ENCODE measurements around the gene SERINC5.

SERINC5 gene

DNA sequence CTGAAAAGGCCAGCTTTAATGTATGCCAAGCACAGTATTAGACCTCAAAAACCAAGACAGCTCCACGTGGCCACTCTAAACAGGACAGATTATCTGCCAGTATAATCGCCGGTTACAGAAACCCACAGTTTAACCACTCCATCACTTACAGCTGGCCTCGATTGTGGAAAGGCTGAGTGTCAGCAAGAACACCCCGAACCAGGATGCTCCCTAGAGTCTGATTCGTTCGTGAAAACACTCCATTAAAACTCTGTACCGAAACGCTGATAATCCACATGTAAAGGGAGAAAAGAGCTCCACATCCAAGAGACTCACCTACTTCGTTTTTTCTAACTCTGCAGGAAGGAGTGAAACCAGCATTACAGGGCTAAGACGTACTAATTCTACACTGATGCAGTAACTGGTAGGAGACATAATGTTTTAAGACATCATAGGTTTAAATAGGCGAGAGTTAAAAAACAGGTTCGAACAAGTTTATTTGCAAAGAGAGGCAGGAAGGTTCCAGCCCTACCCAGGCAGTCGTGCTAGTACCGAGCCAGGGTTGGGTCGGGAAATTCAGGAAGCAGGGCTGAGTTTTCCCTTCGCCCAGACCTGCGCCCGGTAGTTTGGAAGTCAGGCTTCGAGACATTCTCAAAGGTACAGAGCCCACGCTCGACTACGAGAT lies 949 bp downstream of the SERINC5 start:
- no peak for DNase-seq (ENCODE audit: low read depth)

DNA sequence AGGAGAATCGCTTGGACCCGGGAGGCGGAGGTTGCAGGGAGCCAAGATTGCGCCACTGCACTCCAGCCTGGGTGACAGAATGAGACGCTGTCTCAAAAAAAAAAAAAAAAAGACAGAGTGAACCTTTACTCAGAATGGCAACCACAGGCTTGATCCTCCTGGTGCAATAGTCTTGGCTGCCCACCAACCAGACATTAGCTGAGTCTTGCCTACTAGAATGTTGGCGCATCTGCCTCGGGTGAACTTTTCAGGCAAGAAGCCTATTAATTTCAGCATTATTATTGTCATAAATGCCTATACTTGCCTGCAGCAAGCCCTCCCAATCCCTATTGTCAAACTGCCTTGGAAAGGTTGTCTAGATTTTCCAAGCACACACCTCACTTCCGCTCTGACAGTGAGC lies 4.2 kb downstream of the SERINC5 start:
- no peak for DNase-seq (ENCODE audit: low read depth)

DNA sequence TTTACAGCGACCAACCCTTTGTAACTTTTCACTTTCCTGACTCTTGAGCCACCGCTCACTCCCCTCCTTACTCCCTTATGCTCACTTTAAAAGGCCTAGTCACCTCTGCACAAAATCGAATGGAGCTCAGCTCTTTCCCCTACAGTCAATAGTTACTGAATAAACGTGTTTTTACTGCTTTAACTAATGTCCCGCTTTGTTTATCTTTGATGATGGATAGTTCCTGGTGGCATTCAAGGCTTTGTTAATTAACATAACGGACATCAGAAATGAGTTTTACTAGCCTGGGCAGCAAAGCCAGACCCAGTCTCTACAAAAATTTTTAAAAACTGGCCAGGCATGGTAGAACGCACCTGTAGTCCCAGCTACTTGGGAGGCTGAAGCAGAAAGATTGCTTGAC lies 5.0 kb downstream of the SERINC5 start:
- no peak for DNase-seq (ENCODE audit: low read depth)

DNA sequence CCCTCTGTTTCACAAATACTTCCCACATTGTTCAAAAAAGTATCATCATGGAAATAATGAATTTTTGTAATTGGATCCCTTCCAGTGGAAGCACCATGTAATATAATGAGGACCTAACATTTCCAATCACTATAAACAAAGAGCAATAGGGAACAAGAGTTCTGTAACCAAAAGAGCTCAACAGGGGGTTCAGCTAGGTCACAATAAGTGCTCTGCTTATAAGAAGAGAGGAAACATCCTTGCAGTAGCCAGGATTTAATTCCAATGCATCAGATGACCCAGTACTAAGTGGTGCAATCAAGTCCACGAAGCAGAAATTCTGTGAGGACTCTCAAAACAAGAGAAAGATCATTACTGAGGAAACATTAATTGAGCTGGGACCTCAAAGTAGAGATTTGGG lies 5.9 kb downstream of the SERINC5 start:
- no peak for DNase-seq (ENCODE audit: low read depth)

DNA sequence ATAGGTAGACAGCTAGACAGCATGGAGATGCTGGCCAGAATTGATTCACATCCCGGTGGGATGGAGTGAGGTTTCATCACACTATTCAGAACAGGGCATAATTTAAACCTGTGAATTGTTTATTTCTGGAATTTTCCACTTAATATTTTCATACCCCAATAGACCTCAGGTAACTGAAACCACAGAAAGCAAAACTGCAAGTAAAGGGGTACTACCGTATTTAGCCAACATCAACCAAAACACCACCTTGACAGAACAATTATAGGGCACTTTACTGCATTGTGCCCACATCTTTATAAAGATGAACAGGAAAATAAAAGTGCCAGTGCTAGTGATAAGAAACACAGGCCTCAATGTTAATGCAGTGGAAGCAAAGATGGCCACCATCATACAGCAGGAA lies 7.5 kb downstream of the SERINC5 start:
- no peak for DNase-seq (ENCODE audit: low read depth)

DNA sequence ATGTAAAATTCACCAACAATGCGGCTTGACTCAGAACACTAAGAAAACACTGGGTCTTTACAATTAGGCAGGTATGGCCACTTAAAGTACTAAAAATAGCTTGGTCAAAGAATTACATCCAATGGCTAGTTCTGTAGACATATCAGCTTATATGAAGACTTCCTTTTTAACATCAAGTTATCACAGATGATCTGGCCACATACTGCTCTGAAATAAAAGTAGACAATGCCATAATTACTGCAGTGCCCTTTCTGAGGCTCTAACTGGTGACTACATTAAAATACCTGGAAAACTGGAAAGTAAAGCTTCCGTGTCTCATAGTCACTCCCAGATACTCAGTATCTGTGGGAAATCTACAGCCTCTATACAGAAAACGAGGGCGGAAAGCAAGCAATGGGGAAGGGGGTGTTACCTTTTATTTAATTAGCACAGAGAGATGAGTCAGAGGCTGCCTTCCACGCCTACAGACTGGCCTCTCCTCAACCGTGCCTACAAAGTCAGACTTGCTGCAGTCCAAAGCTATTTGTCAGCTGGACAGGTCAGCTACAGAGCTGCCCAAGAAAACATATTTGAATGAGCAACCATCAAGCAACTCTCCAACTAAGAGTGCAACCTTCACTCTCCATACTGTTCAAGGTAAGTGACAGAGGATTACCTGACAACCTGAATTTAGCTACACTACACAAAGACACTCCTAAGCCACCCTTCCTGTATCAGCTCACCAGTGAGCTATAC lies 8.7 kb downstream of the SERINC5 start:
- no peak for DNase-seq (ENCODE audit: low read depth)

DNA sequence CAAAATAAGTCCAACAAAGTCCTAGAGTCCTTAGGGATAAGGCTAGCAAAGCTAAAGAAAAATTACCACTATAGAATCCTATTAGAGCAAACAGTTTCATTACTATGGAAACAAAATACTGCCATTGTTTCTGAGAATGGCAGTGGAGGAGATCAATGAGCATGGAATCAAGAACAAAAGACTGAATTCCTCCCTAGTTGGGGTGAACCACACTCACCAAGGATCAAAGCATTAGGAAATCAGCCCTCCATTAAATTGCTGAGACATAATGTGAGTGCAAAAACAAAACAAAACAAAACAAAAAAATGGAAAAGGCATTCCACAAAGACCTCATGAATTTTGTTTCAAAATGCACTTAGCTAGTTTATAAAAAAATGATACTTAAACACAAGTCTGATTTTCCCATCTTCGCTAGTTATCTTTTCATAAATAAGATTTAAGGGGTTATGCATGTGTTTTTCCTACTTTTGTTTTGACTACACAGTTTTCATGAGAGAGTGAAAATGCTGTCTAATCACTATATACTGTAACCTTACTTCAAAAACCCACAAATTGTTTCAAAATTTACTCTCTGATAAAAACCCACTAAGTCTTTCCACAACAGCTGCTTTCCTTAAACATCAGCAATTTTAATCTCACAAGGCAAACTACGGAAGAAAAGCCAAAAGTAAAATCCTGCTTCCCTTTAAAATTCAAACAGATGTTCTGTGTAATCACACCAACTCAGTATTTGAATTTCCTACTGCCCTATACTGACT lies 9.7 kb downstream of the SERINC5 start:
- no peak for DNase-seq (ENCODE audit: low read depth)

DNA sequence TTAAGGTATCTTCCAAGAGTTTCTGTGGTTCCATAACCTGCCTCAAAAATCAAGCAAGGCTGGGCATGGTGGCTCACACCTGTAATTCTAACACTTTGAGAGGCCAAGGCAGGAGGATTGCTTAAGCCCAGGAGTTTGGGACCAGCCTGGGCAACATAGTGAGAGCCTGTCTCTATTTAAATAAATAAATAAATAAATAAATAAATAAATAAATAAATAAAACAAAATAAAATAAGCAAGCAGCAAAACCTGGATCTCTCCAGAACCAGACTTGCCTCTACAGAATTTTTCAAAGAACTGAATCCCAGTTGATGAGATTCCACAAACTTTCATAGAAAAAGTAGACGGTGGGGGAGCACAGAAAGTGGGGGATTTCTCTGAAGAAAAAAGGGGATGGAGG lies 12.3 kb downstream of the SERINC5 start:
- DNase-seq (ENCODE audit: low read depth): no peak

DNA sequence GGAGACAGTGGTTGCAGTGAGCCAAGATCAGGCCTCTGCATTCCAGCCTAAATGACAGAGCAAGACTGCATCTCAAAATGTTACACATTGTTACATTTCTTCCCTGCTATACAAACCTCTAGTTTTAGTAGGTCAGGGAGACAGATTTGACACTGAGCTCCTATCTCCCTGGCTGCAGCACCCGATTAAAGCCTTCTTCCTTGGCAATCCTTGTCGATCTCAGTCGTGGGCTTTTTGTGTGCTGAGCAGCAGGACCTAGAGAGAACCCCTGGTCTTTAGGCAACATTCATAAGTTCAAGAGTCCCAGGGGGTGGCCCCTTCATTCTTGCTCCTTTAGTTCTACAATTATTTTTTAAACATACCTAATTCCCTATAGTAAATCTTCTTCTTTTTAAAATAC lies 13.0 kb downstream of the SERINC5 start:
- no peak for DNase-seq (ENCODE audit: low read depth)

DNA sequence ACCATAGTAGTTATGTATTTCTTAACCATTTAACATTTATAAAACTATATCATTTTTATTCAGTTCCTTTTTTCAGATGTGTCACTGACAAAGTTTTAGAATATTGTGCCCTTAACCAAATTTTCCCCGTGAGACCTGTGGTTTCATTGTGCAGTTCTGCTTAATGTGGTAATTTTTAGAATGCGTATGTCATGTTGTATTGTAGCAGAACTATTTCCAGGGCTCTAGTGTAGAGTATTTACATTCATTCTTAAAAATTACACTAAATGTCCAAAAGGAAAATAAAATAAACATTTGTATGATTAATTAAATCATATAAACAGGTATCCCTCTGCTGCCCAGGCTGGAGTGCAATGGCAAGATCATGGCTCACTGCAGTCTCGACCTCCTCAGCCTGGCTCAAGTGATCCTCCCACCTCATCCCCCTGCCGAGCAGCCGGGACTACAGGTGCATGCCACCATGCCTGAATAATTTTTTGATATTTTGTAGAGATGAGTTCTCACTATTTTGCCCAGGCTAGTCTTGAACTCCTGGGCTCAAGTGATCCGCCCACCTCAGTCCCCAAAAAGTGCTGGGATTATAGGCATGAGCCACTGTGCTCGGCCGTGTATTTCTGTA lies 15.4 kb downstream of the SERINC5 start:
- no peak for DNase-seq (ENCODE audit: low read depth)

DNA sequence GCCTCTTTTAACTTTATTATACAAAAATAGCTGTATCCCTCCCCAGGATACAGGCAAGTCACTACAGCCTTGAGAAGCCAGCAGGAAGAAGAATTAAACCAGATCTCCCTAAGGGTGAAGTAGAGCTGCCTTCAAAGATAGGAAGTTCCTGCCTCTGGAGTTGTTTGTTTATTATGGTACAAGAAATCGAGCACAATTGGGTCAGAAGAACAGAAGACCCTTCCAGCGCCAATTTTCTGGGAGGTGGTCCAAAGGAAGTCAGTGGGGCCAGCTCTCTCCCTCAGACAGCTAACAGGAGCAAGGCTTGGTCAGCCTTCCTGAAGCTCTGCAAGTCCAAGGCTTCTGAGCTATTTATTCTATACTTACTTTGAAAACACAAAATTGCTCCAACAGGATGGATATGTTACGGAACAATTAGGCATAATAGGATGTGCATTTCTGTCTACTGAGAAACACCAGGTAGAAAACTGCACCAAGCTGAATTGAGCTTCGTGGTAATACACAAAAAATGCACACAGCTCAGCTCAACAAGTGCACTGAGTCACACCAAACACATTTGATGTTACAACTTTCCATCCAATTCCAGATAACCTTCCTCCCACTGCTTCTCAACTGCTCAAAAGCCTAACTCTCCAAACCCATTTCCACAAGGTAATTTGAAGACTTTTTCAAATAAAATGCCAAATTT lies 16.0 kb downstream of the SERINC5 start:
- no peak for DNase-seq (ENCODE audit: low read depth)

DNA sequence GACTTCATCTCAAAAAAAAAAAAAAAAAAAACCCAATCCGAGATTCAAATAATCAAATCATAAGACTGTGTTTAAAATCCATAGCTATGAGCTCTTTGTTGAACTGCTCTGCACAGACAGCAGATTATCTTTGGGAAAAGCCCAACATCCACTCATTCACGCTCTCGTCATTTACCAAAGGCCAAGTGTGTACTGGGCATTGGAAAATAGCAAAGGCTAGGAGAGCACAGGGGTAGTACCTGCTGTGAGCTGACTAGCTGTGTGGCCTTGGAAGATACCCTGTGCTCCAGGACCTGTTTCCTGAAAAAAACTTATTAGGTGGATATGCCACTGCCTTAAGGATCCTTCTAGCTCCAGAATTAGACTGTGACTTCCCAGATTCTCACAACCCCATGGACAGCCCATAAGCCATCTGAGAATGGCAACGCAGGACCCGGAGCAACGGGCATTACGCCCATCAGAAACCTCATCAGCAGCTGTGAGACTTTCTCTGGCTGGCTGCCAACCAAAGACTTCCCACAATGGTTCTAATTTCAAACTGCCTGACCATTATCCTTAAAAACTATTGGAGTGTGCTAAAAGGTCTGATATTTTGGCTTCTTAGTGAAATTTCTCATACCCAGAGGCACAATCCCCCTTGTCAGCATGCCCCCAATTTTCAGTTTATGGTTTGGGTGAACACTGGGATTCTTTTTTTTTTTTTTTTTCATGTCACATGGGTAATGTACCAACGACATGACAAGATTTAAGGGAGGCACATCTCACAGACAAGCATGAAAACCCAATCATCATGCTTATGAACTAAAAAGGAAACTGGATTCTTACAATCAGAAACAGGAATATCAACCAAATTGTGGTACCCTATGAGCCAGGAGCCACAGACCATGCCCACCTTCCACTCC lies 16.8 kb downstream of the SERINC5 start:
- DNase-seq (ENCODE audit: low read depth): no peak

DNA sequence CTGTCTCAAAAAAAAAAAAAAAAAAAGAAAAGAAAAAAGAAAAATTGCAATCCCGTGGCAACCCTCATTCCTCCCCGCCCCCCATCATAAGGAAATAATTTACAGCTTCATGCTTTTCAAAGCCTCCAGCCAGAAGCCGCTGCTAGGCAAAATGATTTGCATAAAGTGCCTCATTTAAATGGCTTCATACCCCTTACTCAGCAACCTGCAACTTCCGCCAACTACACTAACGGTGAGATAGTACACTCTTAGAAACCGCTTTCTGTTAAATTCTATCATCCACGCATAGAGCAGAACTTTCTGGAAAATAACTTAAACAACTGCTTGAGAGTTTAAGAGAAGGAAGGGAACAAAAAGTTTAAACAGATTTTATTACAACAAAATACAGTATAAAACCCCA lies 17.8 kb downstream of the SERINC5 start:
- no peak for DNase-seq (ENCODE audit: low read depth)

DNA sequence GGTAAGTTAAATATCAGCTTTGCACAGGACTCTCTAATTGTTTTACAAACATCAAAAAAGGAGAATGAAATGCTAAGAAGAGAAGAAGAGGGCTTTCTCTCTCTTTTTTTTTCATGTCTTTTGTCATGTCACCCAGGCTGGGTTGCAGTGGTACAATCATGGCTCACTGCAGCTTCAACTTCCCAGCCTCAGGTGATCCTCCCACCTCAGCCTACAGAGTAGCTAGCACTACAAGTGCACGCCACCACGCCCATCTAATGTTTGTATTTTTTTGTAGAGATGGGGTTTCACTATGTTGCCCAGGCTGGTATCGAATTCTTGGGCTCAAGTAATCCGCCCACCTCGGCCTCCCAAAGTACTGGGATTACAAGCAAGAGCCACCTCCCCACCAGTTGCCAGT lies 18.6 kb downstream of the SERINC5 start:
- DNase-seq (ENCODE audit: low read depth): no peak

DNA sequence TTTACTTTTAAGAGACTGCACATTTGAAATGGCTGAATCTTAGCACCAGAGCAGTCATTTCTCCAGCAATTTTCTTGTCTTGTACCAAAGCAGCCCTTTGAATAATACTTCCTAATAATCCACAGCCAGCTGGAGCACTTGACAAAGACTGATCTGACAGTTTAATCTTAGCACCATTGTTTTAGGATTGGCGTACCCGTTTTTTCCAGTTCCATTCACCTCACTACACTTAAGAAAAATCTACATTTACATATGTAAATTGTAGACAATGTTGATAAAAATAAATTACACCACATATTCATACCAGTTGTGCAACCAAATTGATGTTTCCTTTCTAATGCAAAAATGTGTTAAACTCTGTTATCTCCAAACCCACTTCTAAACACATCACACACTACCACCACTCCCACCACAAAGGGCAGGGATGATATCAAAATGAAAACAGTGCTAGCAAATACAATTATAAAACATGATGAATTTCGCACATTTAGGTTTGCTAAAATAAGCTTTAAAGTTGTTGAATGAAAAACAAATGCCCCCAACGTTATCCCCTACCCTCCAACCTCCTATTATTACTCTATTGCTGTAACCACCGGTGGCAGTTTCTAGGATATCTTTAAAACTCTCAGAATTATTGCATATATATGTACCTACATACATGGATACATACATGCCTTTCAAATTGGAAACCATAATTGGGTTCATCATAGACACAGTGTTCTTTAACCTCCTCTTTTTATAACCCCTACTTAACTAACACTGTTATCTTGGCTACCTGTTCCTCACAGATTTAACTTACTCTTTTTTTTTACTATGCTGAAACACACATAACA lies 21.5 kb downstream of the SERINC5 start:
- DNase-seq (ENCODE audit: low read depth): no peak

DNA sequence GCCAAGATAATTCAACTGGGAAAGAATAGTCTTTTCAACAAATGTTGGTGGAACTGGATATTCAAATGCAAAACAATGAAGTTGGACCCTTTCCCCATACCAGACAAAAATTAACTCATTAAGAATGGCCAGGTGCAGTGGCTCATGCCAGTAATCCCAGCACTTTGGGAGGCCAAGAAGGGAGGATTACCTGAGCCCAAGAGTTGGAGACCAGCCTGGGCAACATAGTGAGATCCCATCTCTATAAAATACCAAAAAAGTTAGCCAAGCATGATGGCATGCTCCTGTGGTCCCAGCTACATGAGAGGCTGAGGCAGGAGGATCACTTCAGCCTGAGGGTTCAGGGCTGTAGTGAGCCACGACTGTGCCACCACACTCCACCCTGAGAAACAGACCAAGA lies 24.2 kb downstream of the SERINC5 start:
- no peak for DNase-seq (ENCODE audit: low read depth)

DNA sequence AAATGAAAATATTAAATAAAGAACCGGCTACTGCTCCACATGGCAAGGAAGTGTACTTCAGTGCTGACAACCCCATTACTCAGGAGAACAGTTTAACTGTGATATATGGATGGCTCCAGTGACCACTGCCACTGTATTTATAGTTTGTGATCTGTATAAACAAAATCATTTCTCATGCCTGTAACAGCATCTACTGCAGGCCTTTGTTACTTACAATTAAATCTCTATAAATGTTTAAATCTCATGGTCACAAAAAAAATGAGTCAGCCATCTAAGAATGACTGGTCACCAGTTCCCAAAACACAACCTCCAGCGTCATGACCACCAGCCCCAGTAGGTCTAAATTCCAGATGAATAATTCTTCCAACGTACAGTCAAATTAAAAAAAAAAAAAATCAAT lies 24.6 kb downstream of the SERINC5 start:
- no peak for DNase-seq (ENCODE audit: low read depth)

DNA sequence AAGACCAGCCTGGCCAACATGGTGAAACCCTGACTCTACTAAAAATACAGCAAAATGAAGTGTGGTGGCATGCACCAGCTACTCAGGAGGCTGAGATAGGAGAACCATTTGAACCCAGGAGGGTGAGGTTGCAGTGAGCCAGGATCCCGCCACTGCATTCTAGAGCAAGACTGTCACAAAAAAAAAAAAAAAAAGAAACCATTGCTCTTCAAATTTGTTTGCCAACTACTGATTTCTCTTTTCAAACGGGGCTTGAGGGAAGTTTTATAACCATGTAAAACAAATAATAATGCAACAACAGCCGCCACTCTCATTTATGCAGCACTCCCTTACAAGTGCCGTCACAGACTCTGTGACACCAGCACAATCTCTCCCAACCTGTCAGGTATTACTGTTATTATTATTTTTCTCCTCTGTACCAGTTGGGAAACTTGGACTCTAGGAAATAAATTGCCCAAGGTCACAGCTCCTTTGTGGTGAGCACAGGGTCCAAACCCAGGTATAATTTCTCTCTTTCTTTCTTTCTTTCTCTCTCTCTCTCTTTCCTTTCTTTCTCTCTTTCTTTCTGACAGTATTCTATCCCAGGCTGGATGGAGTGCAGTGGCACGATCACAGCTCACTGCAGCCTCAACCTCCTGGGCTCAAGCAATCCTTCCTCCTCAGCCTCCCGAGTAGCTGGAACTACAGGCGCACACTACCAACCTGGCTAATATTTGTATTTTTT lies 25.4 kb downstream of the SERINC5 start:
- DNase-seq (ENCODE audit: low read depth): no peak

DNA sequence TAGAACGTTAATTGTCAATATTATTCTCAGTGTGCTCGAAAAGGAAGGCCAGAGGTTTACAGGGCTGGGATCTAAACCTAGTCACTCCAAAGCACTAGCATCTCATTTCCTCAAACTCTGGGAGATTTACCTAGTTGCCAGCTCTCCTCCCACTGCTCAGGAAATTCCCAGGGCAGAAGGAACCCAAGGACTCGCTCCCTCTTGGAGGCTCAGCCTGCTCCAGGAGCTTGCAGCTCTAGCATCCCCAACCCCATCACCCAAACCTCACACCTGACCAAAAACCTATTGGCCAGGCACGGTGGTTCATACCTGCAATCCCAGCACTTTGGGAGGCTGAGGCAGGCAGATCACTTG lies 26.0 kb downstream of the SERINC5 start:
- DNase-seq (ENCODE audit: low read depth): no peak
